ENCODE results near the gene AGAP1. TPM values are rescaled to one million over a fixed set of nuclear protein-coding genes. Genes with fewer than 3 reads are reported as not detected.

AGAP1 gene
- total RNA-seq, 1 experiment from 2014 or later, result 25.8 TPM

DNA sequence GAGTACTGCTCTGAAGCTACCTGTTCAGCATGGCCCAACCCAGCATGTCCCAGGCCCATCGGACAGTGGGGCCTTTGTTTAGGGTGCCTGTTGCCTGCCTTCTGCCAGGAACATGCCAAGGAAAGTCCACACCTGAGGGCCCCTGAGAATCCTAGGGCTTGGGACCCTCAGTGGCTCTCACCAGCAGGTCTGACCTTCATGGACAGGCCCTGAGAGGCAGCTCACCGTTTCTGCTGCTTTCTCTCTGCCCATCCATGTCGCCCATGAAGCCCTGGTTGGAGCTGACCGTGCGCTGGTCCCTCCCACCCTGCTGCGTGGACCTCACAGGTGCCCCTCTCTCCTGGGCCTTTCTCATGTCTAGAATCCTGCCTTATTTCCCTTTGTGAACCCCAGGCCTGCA lies 550.3 kb downstream of the AGAP1 start:
- TF ChIP-seq, protein P1, sequence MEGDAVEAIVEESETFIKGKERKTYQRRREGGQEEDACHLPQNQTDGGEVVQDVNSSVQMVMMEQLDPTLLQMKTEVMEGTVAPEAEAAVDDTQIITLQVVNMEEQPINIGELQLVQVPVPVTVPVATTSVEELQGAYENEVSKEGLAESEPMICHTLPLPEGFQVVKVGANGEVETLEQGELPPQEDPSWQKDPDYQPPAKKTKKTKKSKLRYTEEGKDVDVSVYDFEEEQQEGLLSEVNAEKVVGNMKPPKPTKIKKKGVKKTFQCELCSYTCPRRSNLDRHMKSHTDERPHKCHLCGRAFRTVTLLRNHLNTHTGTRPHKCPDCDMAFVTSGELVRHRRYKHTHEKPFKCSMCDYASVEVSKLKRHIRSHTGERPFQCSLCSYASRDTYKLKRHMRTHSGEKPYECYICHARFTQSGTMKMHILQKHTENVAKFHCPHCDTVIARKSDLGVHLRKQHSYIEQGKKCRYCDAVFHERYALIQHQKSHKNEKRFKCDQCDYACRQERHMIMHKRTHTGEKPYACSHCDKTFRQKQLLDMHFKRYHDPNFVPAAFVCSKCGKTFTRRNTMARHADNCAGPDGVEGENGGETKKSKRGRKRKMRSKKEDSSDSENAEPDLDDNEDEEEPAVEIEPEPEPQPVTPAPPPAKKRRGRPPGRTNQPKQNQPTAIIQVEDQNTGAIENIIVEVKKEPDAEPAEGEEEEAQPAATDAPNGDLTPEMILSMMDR (conservative IDR thresholded peaks at IDR 0.05), result no peak
- H3T11ph ChIP-seq (ENCODE audit: low read length), result no peak overlapping the region
- no peaks in the 10 kb centered on the region for H3K27me3 ChIP-seq (ENCODE audit: insufficient read depth, low read length)
- no peaks in the 10 kb centered on the region for H3K23me2 ChIP-seq (ENCODE audit: insufficient read length, low read depth, low read length, poor library complexity, severe bottlenecking)
- Mint-ChIP-seq H3K9me3 (no peaks in the 10 kb centered on the region), H3K4me3 (no peak overlapping the region), H3K4me1 (peaks cover 10 to 18% of the 10 kb centered on the region in 2 experiments), H3K27ac (no peak overlapping the region; a peak in 1 of 7 replicates), H3K27me3 (ENCODE audit: low read depth) (no peaks in the 10 kb centered on the region), H3K36me3 (ENCODE audit: insufficient read depth in 1 of 3, low read depth in 3 of 3) (peaks cover 3 to 12% (median 5%) of the 10 kb centered on the region in 3 experiments; a peak in 5 of 7 replicates)
- H4K8ac ChIP-seq (replicated peaks; ENCODE audit: insufficient read length, low read depth, low read length), result no peak overlapping the region
- H4K5ac ChIP-seq (ENCODE audit: insufficient read length, low read depth, low read length), result no peak overlapping the region
- no peak overlapping the region for H2BK5ac ChIP-seq (ENCODE audit: insufficient read length, low read length)
- DNase-seq, result no peak
- H3K18ac ChIP-seq (ENCODE audit: insufficient read length, low read depth, low read length), result no peak overlapping the region
- no peak overlapping the region for H3K23ac ChIP-seq (ENCODE audit: insufficient read length, low read depth, low read length)
- H2BK20ac ChIP-seq (ENCODE audit: low read depth, low read length, poor library complexity, severe bottlenecking), result no peak overlapping the region
- no peak overlapping the region for H3K56ac ChIP-seq (ENCODE audit: insufficient read length, low read depth, low read length)
- no peak overlapping the region for H3K9ac ChIP-seq (ENCODE audit: extremely low read depth, insufficient read length, low read length)
- no peak overlapping the region for H3K4me2 ChIP-seq (ENCODE audit: insufficient read depth, insufficient read length, low read length)
- no peaks in the 10 kb centered on the region for H3K9me3 ChIP-seq (ENCODE audit: control insufficient read depth, low read depth, low read length)
- no peak overlapping the region for H2BK15ac ChIP-seq (ENCODE audit: low read depth, low read length)
- H4K91ac ChIP-seq (ENCODE audit: insufficient read length, low read depth, low read length), result no peak overlapping the region
- H3K79me2 ChIP-seq (ENCODE audit: insufficient read depth, low read length), result no peaks in the 10 kb centered on the region
- no peaks in the 10 kb centered on the region for H4K20me1 ChIP-seq (ENCODE audit: control insufficient read depth, insufficient read depth, insufficient read length)
- no peak overlapping the region for H3K27ac ChIP-seq (ENCODE audit: insufficient read length, low read depth, low read length)
- no peak overlapping the region for H2AK5ac ChIP-seq (ENCODE audit: insufficient read length, low read length)
- H3K79me1 ChIP-seq (ENCODE audit: insufficient read depth, low read depth, low read length, poor library complexity, severe bottlenecking), result no peaks in the 10 kb centered on the region
- H3K4ac ChIP-seq (ENCODE audit: low read depth, low read length), result no peak overlapping the region
- H3K14ac ChIP-seq (ENCODE audit: insufficient read depth, low read length), result no peak overlapping the region
- no peak overlapping the region for H2BK120ac ChIP-seq (ENCODE audit: low read depth, low read length, poor library complexity, severe bottlenecking)
- WGBS (ENCODE audit: extremely low coverage, insufficient read length, low lambda C conversion rate), result no CpG with 5 or more reads among the region's 6 CpGs
- no peak overlapping the region for H2AFZ ChIP-seq (ENCODE audit: low read length)
- H2BK12ac ChIP-seq (ENCODE audit: insufficient read length, low read depth, low read length), result no peak overlapping the region
- no peaks in the 10 kb centered on the region for H3K4me1 ChIP-seq (ENCODE audit: insufficient read depth, low read length)

Measured in H9 (cell line).